HepG2 (cell line): ENCODE results near the gene C5AR1. TPM values are rescaled to one million over a fixed set of nuclear protein-coding genes. Genes with fewer than 3 reads are reported as not detected.

Source experiments
- CHD2 ChIP-seq: IDR thresholded peaks from 2 replicates; pipeline ENCODE4 v1.6.1; 2011; ENCODE audit warnings: low read depth, low read length, improper control_type of control experiment
- MXI1 ChIP-seq: IDR thresholded peaks from 3 replicates; pipeline ENCODE4 v1.6.1; 2012; ENCODE audit warnings: low read depth, low read length, inconsistent platforms, borderline replicate concordance
- NFIB ChIP-seq: sonication (generic); formaldehyde crosslinking; IDR thresholded peaks from 2 replicates; pipeline ENCODE4 v1.9.0; 2021; ENCODE audit warnings: missing genetic modification reagents, mild to moderate bottlenecking, borderline replicate concordance
- RBM22 ChIP-seq: fragments of 200-400 bp; formaldehyde crosslinking; optimal IDR thresholded peaks from 2 replicates; pipeline ENCODE3; 2017; ENCODE audit warnings: mild to moderate bottlenecking, low read length, moderate library complexity
- TAF1 ChIP-seq: sonication (generic); formaldehyde crosslinking; IDR thresholded peaks from 2 replicates; pipeline ENCODE4 v1.4.0; 2020; ENCODE audit warnings: missing genetic modification reagents
- ZBTB34 ChIP-seq: sonication (generic); formaldehyde crosslinking; IDR thresholded peaks from 2 replicates; pipeline ENCODE4 v1.8.0; 2022; ENCODE audit warnings: mild to moderate bottlenecking, missing genetic modification reagents
- ZFY ChIP-seq: sonication (generic); formaldehyde crosslinking; IDR thresholded peaks from 2 replicates; pipeline ENCODE4 v1.4.0; 2020; ENCODE audit warnings: missing genetic modification reagents
- ZKSCAN8 ChIP-seq: IDR thresholded peaks from 2 replicates; pipeline ENCODE4 v1.6.1; 2016; ENCODE audit warnings: borderline replicate concordance, missing genetic modification reagents, missing compliant biosample characterization
- ZMYM4 ChIP-seq: sonication (generic); formaldehyde crosslinking; IDR thresholded peaks from 2 replicates; pipeline ENCODE4 v1.8.1; 2023; ENCODE audit warnings: mild to moderate bottlenecking, missing genetic modification reagents
- ZNF549 ChIP-seq: sonication (generic); formaldehyde crosslinking; IDR thresholded peaks from 2 replicates; pipeline ENCODE4 v1.5.0; 2020; ENCODE audit warnings: missing genetic modification reagents
- ZNF770 ChIP-seq: sonication (generic); formaldehyde crosslinking; IDR thresholded peaks from 2 replicates; pipeline ENCODE4 v1.5.0; 2020; ENCODE audit warnings: mild to moderate bottlenecking, missing genetic modification reagents
- polyA plus RNA-seq, 8 experiments: library from polyadenylated mRNA; depleted of rRNA in 3 of 8; stranded (reverse) in 7 of 8; unstranded in 1 of 8; fragments of >200 nt; fragmentation: Illumina TruSeq in 4 of 8; extraction: Trizol in 4 of 8; gene quantifications; 2 replicates each; pipeline versions ENCODE4 v1.2.1 to v1.2.3, GENCODE V29; 2011 to 2016; ENCODE audit warnings: low read depth in 4 of 8, missing spikeins in 1 of 8, mixed read lengths in 1 of 8; ENCODE audit not compliant: insufficient read depth in 1 of 8
- total RNA-seq, 5 experiments: library from RNA; depleted of rRNA; stranded (reverse); fragments of >200 nt; fragmentation: Illumina TruSeq; extraction: Trizol; gene quantifications; 2 replicates each; pipeline ENCODE4 v1.2.3, GENCODE V29; 2016; ENCODE audit warnings: low read depth in 1 of 5
- TF ChIP-seq, protein P1 (sequence below): sonication (generic); formaldehyde crosslinking; IDR thresholded peaks from 2 replicates; pipeline ENCODE4 v1.4.0; 2020; ENCODE audit warnings: missing genetic modification reagents, mild to moderate bottlenecking, borderline replicate concordance
- TF ChIP-seq, protein P2 (sequence below): sonication (generic); formaldehyde crosslinking; IDR thresholded peaks from 2 replicates; pipeline ENCODE4 v1.5.0; 2020; ENCODE audit warnings: missing genetic modification reagents
- TF ChIP-seq, protein P3 (sequence below): sonication (generic); formaldehyde crosslinking; IDR thresholded peaks from 2 replicates; pipeline ENCODE4 v1.5.0; 2020; ENCODE audit warnings: mild to moderate bottlenecking, missing genetic modification reagents
- TF ChIP-seq, protein P4 (sequence below): sonication (generic); formaldehyde crosslinking; IDR thresholded peaks from 2 replicates; pipeline ENCODE4 v1.5.0; 2020; ENCODE audit warnings: mild to moderate bottlenecking, missing genetic modification reagents, borderline replicate concordance

C5AR1 gene
- total and polyA plus RNA-seq, 2 of the 13 experiments (the other 11 are each of a cell fraction or from before 2014, with no cell fraction given): 0.07 to 1.6 TPM

- TF ChIP-seq MXI1 (peak; percentile 76; the same call in 1 of the 3 replicates), CHD2 (0 out of 2 replicates have a peak, but pooled peaks have one; percentile 23), ZNF549 (no peak), NFIB (no peak), ZKSCAN8 (CRISPR knock-in tag) (no peak), TAF1 (CRISPR knock-in tag) (peak; percentile 69; the same call in 1 of the 2 replicates), RBM22 (no peak), ZNF770 (CRISPR knock-in tag) (peak; percentile 84), ZBTB34 (no peak), ZFY (CRISPR knock-in tag) (peak; percentile 85), ZMYM4 (CRISPR knock-in tag) (no peak; the same call in 1 of the 2 replicates)
- TF ChIP-seq, protein P1, sequence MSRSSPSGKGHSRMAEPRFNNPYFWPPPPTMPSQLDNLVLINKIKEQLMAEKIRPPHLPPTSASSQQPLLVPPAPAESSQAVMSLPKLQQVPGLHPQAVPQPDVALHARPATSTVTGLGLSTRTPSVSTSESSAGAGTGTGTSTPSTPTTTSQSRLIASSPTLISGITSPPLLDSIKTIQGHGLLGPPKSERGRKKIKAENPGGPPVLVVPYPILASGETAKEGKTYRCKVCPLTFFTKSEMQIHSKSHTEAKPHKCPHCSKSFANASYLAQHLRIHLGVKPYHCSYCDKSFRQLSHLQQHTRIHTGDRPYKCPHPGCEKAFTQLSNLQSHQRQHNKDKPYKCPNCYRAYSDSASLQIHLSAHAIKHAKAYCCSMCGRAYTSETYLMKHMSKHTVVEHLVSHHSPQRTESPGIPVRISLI (CRISPR knock-in tag): 0 out of 2 replicates have a peak, but pooled peaks have one; percentile 10
- TF ChIP-seq, protein P2, sequence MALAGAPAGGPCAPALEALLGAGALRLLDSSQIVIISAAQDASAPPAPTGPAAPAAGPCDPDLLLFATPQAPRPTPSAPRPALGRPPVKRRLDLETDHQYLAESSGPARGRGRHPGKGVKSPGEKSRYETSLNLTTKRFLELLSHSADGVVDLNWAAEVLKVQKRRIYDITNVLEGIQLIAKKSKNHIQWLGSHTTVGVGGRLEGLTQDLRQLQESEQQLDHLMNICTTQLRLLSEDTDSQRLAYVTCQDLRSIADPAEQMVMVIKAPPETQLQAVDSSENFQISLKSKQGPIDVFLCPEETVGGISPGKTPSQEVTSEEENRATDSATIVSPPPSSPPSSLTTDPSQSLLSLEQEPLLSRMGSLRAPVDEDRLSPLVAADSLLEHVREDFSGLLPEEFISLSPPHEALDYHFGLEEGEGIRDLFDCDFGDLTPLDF (CRISPR knock-in tag): 0 out of 2 replicates have a peak, but pooled peaks have one; percentile 23
- TF ChIP-seq, protein P3, sequence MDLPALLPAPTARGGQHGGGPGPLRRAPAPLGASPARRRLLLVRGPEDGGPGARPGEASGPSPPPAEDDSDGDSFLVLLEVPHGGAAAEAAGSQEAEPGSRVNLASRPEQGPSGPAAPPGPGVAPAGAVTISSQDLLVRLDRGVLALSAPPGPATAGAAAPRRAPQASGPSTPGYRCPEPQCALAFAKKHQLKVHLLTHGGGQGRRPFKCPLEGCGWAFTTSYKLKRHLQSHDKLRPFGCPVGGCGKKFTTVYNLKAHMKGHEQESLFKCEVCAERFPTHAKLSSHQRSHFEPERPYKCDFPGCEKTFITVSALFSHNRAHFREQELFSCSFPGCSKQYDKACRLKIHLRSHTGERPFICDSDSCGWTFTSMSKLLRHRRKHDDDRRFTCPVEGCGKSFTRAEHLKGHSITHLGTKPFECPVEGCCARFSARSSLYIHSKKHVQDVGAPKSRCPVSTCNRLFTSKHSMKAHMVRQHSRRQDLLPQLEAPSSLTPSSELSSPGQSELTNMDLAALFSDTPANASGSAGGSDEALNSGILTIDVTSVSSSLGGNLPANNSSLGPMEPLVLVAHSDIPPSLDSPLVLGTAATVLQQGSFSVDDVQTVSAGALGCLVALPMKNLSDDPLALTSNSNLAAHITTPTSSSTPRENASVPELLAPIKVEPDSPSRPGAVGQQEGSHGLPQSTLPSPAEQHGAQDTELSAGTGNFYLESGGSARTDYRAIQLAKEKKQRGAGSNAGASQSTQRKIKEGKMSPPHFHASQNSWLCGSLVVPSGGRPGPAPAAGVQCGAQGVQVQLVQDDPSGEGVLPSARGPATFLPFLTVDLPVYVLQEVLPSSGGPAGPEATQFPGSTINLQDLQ (CRISPR knock-in tag): no peak
- TF ChIP-seq, protein P4, sequence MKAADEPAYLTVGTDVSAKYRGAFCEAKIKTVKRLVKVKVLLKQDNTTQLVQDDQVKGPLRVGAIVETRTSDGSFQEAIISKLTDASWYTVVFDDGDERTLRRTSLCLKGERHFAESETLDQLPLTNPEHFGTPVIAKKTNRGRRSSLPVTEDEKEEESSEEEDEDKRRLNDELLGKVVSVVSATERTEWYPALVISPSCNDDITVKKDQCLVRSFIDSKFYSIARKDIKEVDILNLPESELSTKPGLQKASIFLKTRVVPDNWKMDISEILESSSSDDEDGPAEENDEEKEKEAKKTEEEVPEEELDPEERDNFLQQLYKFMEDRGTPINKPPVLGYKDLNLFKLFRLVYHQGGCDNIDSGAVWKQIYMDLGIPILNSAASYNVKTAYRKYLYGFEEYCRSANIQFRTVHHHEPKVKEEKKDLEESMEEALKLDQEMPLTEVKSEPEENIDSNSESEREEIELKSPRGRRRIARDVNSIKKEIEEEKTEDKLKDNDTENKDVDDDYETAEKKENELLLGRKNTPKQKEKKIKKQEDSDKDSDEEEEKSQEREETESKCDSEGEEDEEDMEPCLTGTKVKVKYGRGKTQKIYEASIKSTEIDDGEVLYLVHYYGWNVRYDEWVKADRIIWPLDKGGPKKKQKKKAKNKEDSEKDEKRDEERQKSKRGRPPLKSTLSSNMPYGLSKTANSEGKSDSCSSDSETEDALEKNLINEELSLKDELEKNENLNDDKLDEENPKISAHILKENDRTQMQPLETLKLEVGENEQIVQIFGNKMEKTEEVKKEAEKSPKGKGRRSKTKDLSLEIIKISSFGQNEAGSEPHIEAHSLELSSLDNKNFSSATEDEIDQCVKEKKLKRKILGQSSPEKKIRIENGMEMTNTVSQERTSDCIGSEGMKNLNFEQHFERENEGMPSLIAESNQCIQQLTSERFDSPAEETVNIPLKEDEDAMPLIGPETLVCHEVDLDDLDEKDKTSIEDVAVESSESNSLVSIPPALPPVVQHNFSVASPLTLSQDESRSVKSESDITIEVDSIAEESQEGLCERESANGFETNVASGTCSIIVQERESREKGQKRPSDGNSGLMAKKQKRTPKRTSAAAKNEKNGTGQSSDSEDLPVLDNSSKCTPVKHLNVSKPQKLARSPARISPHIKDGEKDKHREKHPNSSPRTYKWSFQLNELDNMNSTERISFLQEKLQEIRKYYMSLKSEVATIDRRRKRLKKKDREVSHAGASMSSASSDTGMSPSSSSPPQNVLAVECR: peak; percentile 85; the same call in 1 of the 2 replicates
Measured at GRCh38 chr19:47273313-47274070, 36.2 kb upstream of the C5AR1 start (continued).
